Stimulated activated CD8-positive, alpha-beta memory T cell treated with anti-CD3 and anti-CD28 coated beads, Interleukin-15, amount 100 ng/mL, for 48 hours (primary cell): ENCODE measurements around the gene MAGI2.

Source experiments
- DNase-seq, 2 donors: peaks; one replicate each; pipeline ENCODE4 v3.0.0-alpha.2; 2020; ENCODE audit warnings: low read depth in 2 of 2

MAGI2 gene

GRCh38 chr7:78232806-78233205 lies 1220.7 kb downstream of the MAGI2 start:
- DNase-seq, result no peak

- peak in 1 of 2 donors; percentile 4 for DNase-seq
These were observed 1227.3 kb downstream of the MAGI2 start for GRCh38 chr7:78226059-78226719.

- DNase-seq, result no peak
These were observed 1227.9 kb downstream of the MAGI2 start for GRCh38 chr7:78225534-78225933.

GRCh38 chr7:78224923-78225322 lies 1228.5 kb downstream of the MAGI2 start:
- no peak for DNase-seq

- DNase-seq, result no peak
These were observed 1229.9 kb downstream of the MAGI2 start for GRCh38 chr7:78223598-78223997.

GRCh38 chr7:78222001-78222751 lies 1231.3 kb downstream of the MAGI2 start:
- no peak for DNase-seq

GRCh38 chr7:78220754-78221153 lies 1232.7 kb downstream of the MAGI2 start:
- DNase-seq, result no peak

- no peak for DNase-seq
These were observed 1234.6 kb downstream of the MAGI2 start for GRCh38 chr7:78218876-78219275.

GRCh38 chr7:78218051-78218450 lies 1235.4 kb downstream of the MAGI2 start:
- DNase-seq, result no peak

GRCh38 chr7:78215199-78215598 lies 1238.3 kb downstream of the MAGI2 start:
- no peak for DNase-seq

GRCh38 chr7:78213402-78213801 lies 1240.1 kb downstream of the MAGI2 start:
- no peak for DNase-seq

GRCh38 chr7:78212476-78213060 lies 1240.9 kb downstream of the MAGI2 start:
- DNase-seq, result no peak

GRCh38 chr7:78207269-78207668 lies 1246.2 kb downstream of the MAGI2 start:
- no peak for DNase-seq

GRCh38 chr7:78206769-78207168 lies 1246.7 kb downstream of the MAGI2 start:
- DNase-seq, result no peak

GRCh38 chr7:78203042-78203720 lies 1250.3 kb downstream of the MAGI2 start:
- DNase-seq, result no peak

- no peak for DNase-seq
These were observed 1254.7 kb downstream of the MAGI2 start for GRCh38 chr7:78198756-78199155.

GRCh38 chr7:78197447-78197846 lies 1256.0 kb downstream of the MAGI2 start:
- DNase-seq, result no peak

GRCh38 chr7:78195281-78195680 lies 1258.2 kb downstream of the MAGI2 start:
- DNase-seq, result no peak

- DNase-seq, result no peak
These were observed 1258.9 kb downstream of the MAGI2 start for GRCh38 chr7:78194611-78195010.

- DNase-seq, result no peak
These were observed 1261.9 kb downstream of the MAGI2 start for GRCh38 chr7:78191475-78192079.

- DNase-seq, result no peak
These were observed 1263.7 kb downstream of the MAGI2 start for GRCh38 chr7:78189762-78190161.

GRCh38 chr7:78185149-78185745 lies 1268.2 kb downstream of the MAGI2 start:
- no peak for DNase-seq
